Thoracic aorta (tissue), 2 donors: Measurements from ENCODE around the gene PAK5. TPM values are rescaled to one million over a fixed set of nuclear protein-coding genes. Genes with fewer than 3 reads are reported as not detected.

ENCODE experiments used
- ATAC-seq: fragments of 150-250 bp; one replicate; pipeline ENCODE4 v1.8.0; 2017; ENCODE audit warnings: low read depth; ENCODE audit not compliant: insufficient number of reproducible peaks, low FRiP score
- DNase-seq: peaks from one replicate; pipeline ENCODE4 v3.0.0-alpha.2; 2020; ENCODE audit warnings: low spot score
- H3K27ac ChIP-seq, 2 donors: fragments of 200-600 bp; sonication (generic); 1 replicate in 1 of 2; 2 replicates in 1 of 2; pipeline ENCODE4 v1.5.1; 2016; ENCODE audit warnings: mild to moderate bottlenecking in 2 of 2, moderate library complexity in 2 of 2
- H3K27me3 ChIP-seq: fragments of 200-600 bp; sonication (generic); replicated peaks from 2 replicates; pipeline ENCODE4 v1.6.0; 2016; ENCODE audit warnings: mild to moderate bottlenecking; ENCODE audit not compliant: insufficient read depth
- H3K36me3 ChIP-seq: fragments of 200-600 bp; sonication (generic); one replicate; pipeline ENCODE4 v1.5.1; 2016
- H3K4me1 ChIP-seq, 2 donors: fragments of 200-600 bp; sonication (generic); 1 replicate in 1 of 2; 2 replicates in 1 of 2; pipeline versions ENCODE4 v1.5.1 to v1.6.0; 2016; ENCODE audit warnings: low read depth in 2 of 2, mild to moderate bottlenecking in 1 of 2; ENCODE audit not compliant: control insufficient read depth in 1 of 2
- H3K4me3 ChIP-seq: fragments of 200-600 bp; sonication (generic); 2 replicates; pipeline ENCODE4 v1.5.1; 2016; ENCODE audit warnings: mild to moderate bottlenecking
- H3K9me3 ChIP-seq: fragments of 200-600 bp; sonication (generic); 2 replicates; pipeline ENCODE4 v1.5.1; 2016
- CTCF ChIP-seq: fragments of 200-600 bp; sonication (generic); IDR thresholded peaks from one replicate; pipeline ENCODE4 v1.5.1; 2019; ENCODE audit warnings: antibody characterized with exemption
- total RNA-seq, 2 donors: library from RNA; depleted of rRNA; stranded (reverse); fragments of >200 nt; gene quantifications; one replicate each; pipeline versions ENCODE4 v1.1.0 to v1.2.3, GENCODE V29; 2016

Gene PAK5
- total RNA-seq, 2 donors from 2014 or later: not detected

- Histone ChIP-seq H3K36me3 (no peaks in the 10 kb centered on the region), H3K27me3 (no peaks in the 10 kb centered on the region), H3K4me3 (no peak overlapping the region), H3K27ac (no peak overlapping the region), H3K4me1 (no peaks in the 10 kb centered on the region), H3K9me3 (no peaks in the 10 kb centered on the region)
- no peak for DNase-seq
- TF ChIP-seq CTCF: no peak
- no peak for ATAC-seq
Measured at GRCh38 chr20:9807136-9807535, 31.7 kb downstream of the PAK5 start.

- no peak for DNase-seq
- no peak for TF ChIP-seq CTCF
- H3K4me3 ChIP-seq: no peak overlapping the region
Measured at GRCh38 chr20:9800421-9800820, 38.5 kb downstream of the PAK5 start.

GRCh38 chr20:9794831-9795230 lies 44.0 kb downstream of the PAK5 start:
- Histone ChIP-seq H3K4me1 (no peaks in the 10 kb centered on the region), H3K27me3 (no peaks in the 10 kb centered on the region)
- no peak for ATAC-seq

More at GRCh38 chr20:9800421-9800820, 38.5 kb downstream of the PAK5 start:
- no peaks in the 10 kb centered on the region for H3K9me3 ChIP-seq
- H3K36me3 ChIP-seq: no peaks in the 10 kb centered on the region
- H3K27me3 ChIP-seq: no peaks in the 10 kb centered on the region
- no peak overlapping the region for H3K27ac ChIP-seq
- H3K4me1 ChIP-seq: no peaks in the 10 kb centered on the region
- no peak for ATAC-seq

GRCh38 chr20:9792674-9793073 lies 46.2 kb downstream of the PAK5 start:
- Histone ChIP-seq H3K27ac (no peak overlapping the region), H3K36me3 (no peaks in the 10 kb centered on the region), H3K4me3 (no peak overlapping the region), H3K9me3 (no peaks in the 10 kb centered on the region), H3K27me3 (no peaks in the 10 kb centered on the region), H3K4me1 (no peaks in the 10 kb centered on the region)
- TF ChIP-seq CTCF: no peak
- DNase-seq (no peak), ATAC-seq (no peak)

More at GRCh38 chr20:9794831-9795230, 44.0 kb downstream of the PAK5 start:
- TF ChIP-seq CTCF: no peak
- Histone ChIP-seq H3K27ac (no peak overlapping the region), H3K36me3 (no peaks in the 10 kb centered on the region), H3K9me3 (no peaks in the 10 kb centered on the region), H3K4me3 (no peak overlapping the region)
- no peak for DNase-seq

- no peaks in the 10 kb centered on the region for H3K36me3 ChIP-seq
- DNase-seq: no peak
- H3K27me3 ChIP-seq: no peaks in the 10 kb centered on the region
- ATAC-seq: no peak
- H3K9me3 ChIP-seq: no peaks in the 10 kb centered on the region
- H3K4me1 ChIP-seq: no peaks in the 10 kb centered on the region
- no peak overlapping the region for H3K4me3 ChIP-seq
- no peak for TF ChIP-seq CTCF
- H3K27ac ChIP-seq: no peak overlapping the region
Measured at GRCh38 chr20:9789131-9789530, 49.7 kb downstream of the PAK5 start.
